Muscle of leg (tissue), 11 donors: Measurements from ENCODE around the gene RPIA. TPM values are rescaled to one million over a fixed set of nuclear protein-coding genes. Genes with fewer than 3 reads are reported as not detected.
"Not testable (repeated sequence)": the region's sequence is repeated elsewhere in the genome, so short reads cannot be mapped to it uniquely, and the experiment has no call there.

ENCODE experiments used
- DNase-seq: peaks from one replicate; pipeline ENCODE4 v3.0.0; 2013
- H3K27ac ChIP-seq: one replicate; pipeline ENCODE4 v1.5.1; 2013; ENCODE audit warnings: mild to moderate bottlenecking, low read length, control low read depth
- H3K27me3 ChIP-seq: one replicate; pipeline ENCODE4 v1.6.1; 2013; ENCODE audit warnings: low read length; ENCODE audit not compliant: control insufficient read depth, insufficient read depth
- H3K36me3 ChIP-seq: one replicate; pipeline ENCODE4 v1.6.1; 2013; ENCODE audit warnings: low read length; ENCODE audit not compliant: control insufficient read depth, insufficient read depth
- H3K4me1 ChIP-seq: one replicate; pipeline ENCODE4 v1.6.1; 2013; ENCODE audit warnings: low read length; ENCODE audit not compliant: control insufficient read depth, insufficient read depth
- H3K4me3 ChIP-seq: one replicate; pipeline ENCODE4 v1.5.1; 2013; ENCODE audit warnings: low read length, control low read depth
- H3K9me3 ChIP-seq: replicated peaks from 2 replicates; pipeline ENCODE4 v1.6.1; 2013; ENCODE audit warnings: low read depth, low read length; ENCODE audit not compliant: control insufficient read depth
- WGBS: methylation state at CpG from one replicate; pipeline ENCODE4 v1.1.5; 2013; ENCODE audit warnings: missing lambda C conversion rate; ENCODE audit not compliant: insufficient coverage; 5-methylcytosine and 5-hydroxymethylcytosine counted together
- polyA plus RNA-seq, 8 donors: library from polyadenylated mRNA; unstranded; fragments of 120-200 nt; gene quantifications; one replicate each; pipeline versions ENCODE4 v1.2.1 to v1.2.3, GENCODE V29; 2013; ENCODE audit warnings: inconsistent platforms in 1 of 8, low replicate concordance in 1 of 8; ENCODE audit not compliant: insufficient read length in 8 of 8, insufficient read depth in 1 of 8
- total RNA-seq: library from RNA; stranded (reverse); fragments of 120-200 nt; gene quantifications from one replicate; pipeline ENCODE4 v1.2.4, GENCODE V29; 2013

RPIA gene
- total and polyA plus RNA-seq, 9 donors: 11.3 to 27.7 (median 23.9) TPM

- Histone ChIP-seq H3K4me3 (no peak overlapping the region), H3K27ac (no peak overlapping the region), H3K4me1 (peaks cover 7% of the 10 kb centered on the region), H3K36me3 (no peaks in the 10 kb centered on the region), H3K27me3 (peaks cover 22% of the 10 kb centered on the region), H3K9me3 (peaks cover 5% of the 10 kb centered on the region)
- DNase-seq: no peak
- 77% methylated on average over 12 of the region's 19 CpGs for WGBS
Measured at GRCh38 chr2:88764141-88764849, 72.8 kb downstream of the RPIA start.

GRCh38 chr2:88764850-88765153, 73.3 kb downstream of the RPIA start:
- Histone ChIP-seq H3K27ac (no peak overlapping the region), H3K4me3 (no peak overlapping the region), H3K36me3 (no peaks in the 10 kb centered on the region), H3K9me3 (peaks cover under 1% of the 10 kb centered on the region), H3K4me1 (peaks cover 7% of the 10 kb centered on the region), H3K27me3 (peaks cover 22% of the 10 kb centered on the region)
- no peak for DNase-seq
- WGBS: 17% methylated on average over 22 of the region's 22 CpGs

- Histone ChIP-seq H3K27ac (no peak overlapping the region), H3K27me3 (peaks cover 22% of the 10 kb centered on the region), H3K36me3 (no peaks in the 10 kb centered on the region), H3K9me3 (no peaks in the 10 kb centered on the region), H3K4me1 (peaks cover 7% of the 10 kb centered on the region), H3K4me3 (peak overlapping the region; percentile 22)
- under 1% methylated on average over 75 of the region's 75 CpGs for WGBS
- peak; percentile 48 for DNase-seq
Measured at GRCh38 chr2:88765154-88765888, 73.8 kb downstream of the RPIA start.

GRCh38 chr2:88765889-88766481, 74.5 kb downstream of the RPIA start:
- Histone ChIP-seq H3K27me3 (peaks cover 22% of the 10 kb centered on the region), H3K4me3 (peak overlapping the region; percentile 22)
- not testable (repeated sequence) for H3K9me3 ChIP-seq, H3K4me1 ChIP-seq, H3K36me3 ChIP-seq, H3K27ac ChIP-seq, DNase-seq
- WGBS: 26% methylated on average over 9 of the region's 24 CpGs

GRCh38 chr2:88770016-88770415, 78.5 kb downstream of the RPIA start:
- Histone ChIP-seq H3K36me3 (no peaks in the 10 kb centered on the region), H3K27me3 (peaks cover 10% of the 10 kb centered on the region), H3K4me3 (no peak overlapping the region), H3K4me1 (peaks cover 4% of the 10 kb centered on the region), H3K9me3 (no peaks in the 10 kb centered on the region), H3K27ac (no peak overlapping the region)
- DNase-seq: no peak
- no CpG with 5 or more reads among the region's 4 CpGs for WGBS

- H3K27me3 ChIP-seq, DNase-seq, H3K36me3 ChIP-seq, H3K4me3 ChIP-seq, H3K4me1 ChIP-seq, H3K27ac ChIP-seq, H3K9me3 ChIP-seq: not testable (repeated sequence)
- no CpG with 5 or more reads among the region's 7 CpGs for WGBS
Measured at GRCh38 chr2:88773233-88774028, 82.0 kb downstream of the RPIA start.

GRCh38 chr2:88789213-88789612, 97.7 kb downstream of the RPIA start:
- H3K27me3 ChIP-seq, H3K4me1 ChIP-seq, H3K36me3 ChIP-seq, DNase-seq, H3K27ac ChIP-seq, H3K9me3 ChIP-seq, H3K4me3 ChIP-seq: not testable (repeated sequence)
- WGBS: no CpG with 5 or more reads among the region's 2 CpGs

- not testable (repeated sequence) for H3K36me3 ChIP-seq, H3K4me3 ChIP-seq, H3K9me3 ChIP-seq, H3K27me3 ChIP-seq, DNase-seq, H3K27ac ChIP-seq, H3K4me1 ChIP-seq
- no CpG with 5 or more reads among the region's 2 CpGs for WGBS
Measured at GRCh38 chr2:88795932-88796331, 104.5 kb downstream of the RPIA start.

GRCh38 chr2:88796523-88796922, 105.0 kb downstream of the RPIA start:
- H3K27me3 ChIP-seq: not testable (repeated sequence)
- no CpG with 5 or more reads among the region's 1 CpG for WGBS

GRCh38 chr2:88797164-88797563, 105.7 kb downstream of the RPIA start:
- no CpG with 5 or more reads among the region's 1 CpG for WGBS
- not testable (repeated sequence) for H3K27me3 ChIP-seq, DNase-seq, H3K9me3 ChIP-seq, H3K4me1 ChIP-seq, H3K36me3 ChIP-seq, H3K4me3 ChIP-seq, H3K27ac ChIP-seq

More at GRCh38 chr2:88796523-88796922, 105.0 kb downstream of the RPIA start:
- H3K27ac ChIP-seq, H3K36me3 ChIP-seq, H3K4me1 ChIP-seq, H3K4me3 ChIP-seq, H3K9me3 ChIP-seq, DNase-seq: not testable (repeated sequence)
